HL-60 (cell line): Measurements from ENCODE around the gene TRIO.

ENCODE experiments used
- DNase-seq, 2 experiments: peaks; one replicate each; pipeline ENCODE4 v3.0.0-alpha.2; 2010 to 2020; ENCODE audit warnings: low read depth in 1 of 2, low spot score in 1 of 2
- H3K27ac ChIP-seq: fragments of 250-450 bp; sonication (Bioruptor Pico); replicated peaks from 2 replicates; pipeline ENCODE4 v1.5.1; 2020; ENCODE audit warnings: mild to moderate bottlenecking, moderate library complexity
- H3K27me3 ChIP-seq: fragments of 250-450 bp; sonication (Bioruptor Pico); 2 replicates; pipeline ENCODE4 v1.5.1; 2021; ENCODE audit warnings: mild to moderate bottlenecking, moderate library complexity; ENCODE audit not compliant: insufficient read depth, poor library complexity, severe bottlenecking
- H3K4me3 ChIP-seq: replicated peaks from 2 replicates; pipeline ENCODE4 v1.5.1; 2011; ENCODE audit warnings: mild to moderate bottlenecking, control low read depth, low read length; ENCODE audit not compliant: insufficient read depth
- GABPA ChIP-seq: IDR thresholded peaks from 2 replicates; pipeline ENCODE4 v1.6.1; 2012; ENCODE audit warnings: low read depth
- POLR2AphosphoS5 ChIP-seq: IDR thresholded peaks from 2 replicates; pipeline ENCODE4 v1.6.1; 2012; ENCODE audit warnings: low read depth
- SPI1 ChIP-seq: IDR thresholded peaks from 2 replicates; pipeline ENCODE4 v1.6.1; 2012; ENCODE audit warnings: low read depth, mild to moderate bottlenecking, borderline replicate concordance
- TF ChIP-seq, protein P1 (sequence below): IDR thresholded peaks from 2 replicates; pipeline ENCODE4 v1.6.1; 2012; ENCODE audit warnings: low read depth; ENCODE audit not compliant: insufficient replicate concordance
- TF ChIP-seq, protein P2 (sequence below): IDR thresholded peaks from one replicate; pipeline ENCODE4 v1.5.1; 2011; ENCODE audit warnings: low read length, control low read depth, inconsistent platforms; ENCODE audit not compliant: insufficient read depth

TRIO gene

DNA sequence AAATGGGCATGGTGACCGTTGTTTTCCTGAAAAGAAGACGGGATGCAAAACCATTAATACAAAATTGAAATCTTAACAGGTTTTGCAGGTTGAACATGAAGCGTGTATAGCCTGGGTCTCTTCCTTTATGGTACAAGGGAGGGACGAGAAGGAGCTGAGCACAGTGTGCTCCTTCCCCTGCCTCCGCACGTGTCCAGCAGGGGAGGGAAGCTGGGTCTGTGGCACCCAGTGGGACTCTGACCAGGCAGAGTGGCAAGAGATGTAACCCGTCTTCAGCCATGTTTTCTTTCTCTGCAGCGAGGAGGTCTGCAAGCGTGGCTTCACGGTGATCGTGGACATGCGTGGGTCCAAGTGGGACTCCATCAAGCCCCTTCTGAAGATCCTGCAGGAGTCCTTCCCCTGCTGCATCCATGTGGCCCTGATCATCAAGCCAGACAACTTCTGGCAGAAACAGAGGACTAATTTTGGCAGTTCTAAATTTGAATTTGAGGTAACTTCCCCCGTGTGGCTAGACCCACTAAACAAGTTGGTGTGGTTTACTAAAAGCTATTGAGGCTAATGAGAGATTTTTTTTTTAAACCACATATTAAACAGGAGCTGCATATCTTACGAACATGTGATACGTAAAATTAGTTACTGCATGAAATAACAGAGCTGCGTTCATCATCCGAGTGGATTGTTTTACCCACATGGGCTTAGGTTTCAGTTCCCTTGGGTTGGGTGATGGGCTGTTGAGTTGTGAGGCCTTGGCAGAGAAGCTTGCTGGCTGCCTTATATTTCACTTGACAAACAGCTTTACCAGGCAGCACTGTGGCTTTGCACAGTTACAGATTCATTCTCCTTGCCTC is 143.7 kb downstream of the TRIO start:
- H3K4me3 ChIP-seq = no peak overlapping the region
- H3K27me3 ChIP-seq = no peaks in the 10 kb centered on the region
- no peak for TF ChIP-seq POLR2AphosphoS5
- TF ChIP-seq, protein P1, sequence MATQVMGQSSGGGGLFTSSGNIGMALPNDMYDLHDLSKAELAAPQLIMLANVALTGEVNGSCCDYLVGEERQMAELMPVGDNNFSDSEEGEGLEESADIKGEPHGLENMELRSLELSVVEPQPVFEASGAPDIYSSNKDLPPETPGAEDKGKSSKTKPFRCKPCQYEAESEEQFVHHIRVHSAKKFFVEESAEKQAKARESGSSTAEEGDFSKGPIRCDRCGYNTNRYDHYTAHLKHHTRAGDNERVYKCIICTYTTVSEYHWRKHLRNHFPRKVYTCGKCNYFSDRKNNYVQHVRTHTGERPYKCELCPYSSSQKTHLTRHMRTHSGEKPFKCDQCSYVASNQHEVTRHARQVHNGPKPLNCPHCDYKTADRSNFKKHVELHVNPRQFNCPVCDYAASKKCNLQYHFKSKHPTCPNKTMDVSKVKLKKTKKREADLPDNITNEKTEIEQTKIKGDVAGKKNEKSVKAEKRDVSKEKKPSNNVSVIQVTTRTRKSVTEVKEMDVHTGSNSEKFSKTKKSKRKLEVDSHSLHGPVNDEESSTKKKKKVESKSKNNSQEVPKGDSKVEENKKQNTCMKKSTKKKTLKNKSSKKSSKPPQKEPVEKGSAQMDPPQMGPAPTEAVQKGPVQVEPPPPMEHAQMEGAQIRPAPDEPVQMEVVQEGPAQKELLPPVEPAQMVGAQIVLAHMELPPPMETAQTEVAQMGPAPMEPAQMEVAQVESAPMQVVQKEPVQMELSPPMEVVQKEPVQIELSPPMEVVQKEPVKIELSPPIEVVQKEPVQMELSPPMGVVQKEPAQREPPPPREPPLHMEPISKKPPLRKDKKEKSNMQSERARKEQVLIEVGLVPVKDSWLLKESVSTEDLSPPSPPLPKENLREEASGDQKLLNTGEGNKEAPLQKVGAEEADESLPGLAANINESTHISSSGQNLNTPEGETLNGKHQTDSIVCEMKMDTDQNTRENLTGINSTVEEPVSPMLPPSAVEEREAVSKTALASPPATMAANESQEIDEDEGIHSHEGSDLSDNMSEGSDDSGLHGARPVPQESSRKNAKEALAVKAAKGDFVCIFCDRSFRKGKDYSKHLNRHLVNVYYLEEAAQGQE = no peak
- no peak for TF ChIP-seq GABPA
- TF ChIP-seq, protein P2, sequence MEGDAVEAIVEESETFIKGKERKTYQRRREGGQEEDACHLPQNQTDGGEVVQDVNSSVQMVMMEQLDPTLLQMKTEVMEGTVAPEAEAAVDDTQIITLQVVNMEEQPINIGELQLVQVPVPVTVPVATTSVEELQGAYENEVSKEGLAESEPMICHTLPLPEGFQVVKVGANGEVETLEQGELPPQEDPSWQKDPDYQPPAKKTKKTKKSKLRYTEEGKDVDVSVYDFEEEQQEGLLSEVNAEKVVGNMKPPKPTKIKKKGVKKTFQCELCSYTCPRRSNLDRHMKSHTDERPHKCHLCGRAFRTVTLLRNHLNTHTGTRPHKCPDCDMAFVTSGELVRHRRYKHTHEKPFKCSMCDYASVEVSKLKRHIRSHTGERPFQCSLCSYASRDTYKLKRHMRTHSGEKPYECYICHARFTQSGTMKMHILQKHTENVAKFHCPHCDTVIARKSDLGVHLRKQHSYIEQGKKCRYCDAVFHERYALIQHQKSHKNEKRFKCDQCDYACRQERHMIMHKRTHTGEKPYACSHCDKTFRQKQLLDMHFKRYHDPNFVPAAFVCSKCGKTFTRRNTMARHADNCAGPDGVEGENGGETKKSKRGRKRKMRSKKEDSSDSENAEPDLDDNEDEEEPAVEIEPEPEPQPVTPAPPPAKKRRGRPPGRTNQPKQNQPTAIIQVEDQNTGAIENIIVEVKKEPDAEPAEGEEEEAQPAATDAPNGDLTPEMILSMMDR = no peak
- H3K27ac ChIP-seq = no peak overlapping the region
- no peak for DNase-seq

DNA sequence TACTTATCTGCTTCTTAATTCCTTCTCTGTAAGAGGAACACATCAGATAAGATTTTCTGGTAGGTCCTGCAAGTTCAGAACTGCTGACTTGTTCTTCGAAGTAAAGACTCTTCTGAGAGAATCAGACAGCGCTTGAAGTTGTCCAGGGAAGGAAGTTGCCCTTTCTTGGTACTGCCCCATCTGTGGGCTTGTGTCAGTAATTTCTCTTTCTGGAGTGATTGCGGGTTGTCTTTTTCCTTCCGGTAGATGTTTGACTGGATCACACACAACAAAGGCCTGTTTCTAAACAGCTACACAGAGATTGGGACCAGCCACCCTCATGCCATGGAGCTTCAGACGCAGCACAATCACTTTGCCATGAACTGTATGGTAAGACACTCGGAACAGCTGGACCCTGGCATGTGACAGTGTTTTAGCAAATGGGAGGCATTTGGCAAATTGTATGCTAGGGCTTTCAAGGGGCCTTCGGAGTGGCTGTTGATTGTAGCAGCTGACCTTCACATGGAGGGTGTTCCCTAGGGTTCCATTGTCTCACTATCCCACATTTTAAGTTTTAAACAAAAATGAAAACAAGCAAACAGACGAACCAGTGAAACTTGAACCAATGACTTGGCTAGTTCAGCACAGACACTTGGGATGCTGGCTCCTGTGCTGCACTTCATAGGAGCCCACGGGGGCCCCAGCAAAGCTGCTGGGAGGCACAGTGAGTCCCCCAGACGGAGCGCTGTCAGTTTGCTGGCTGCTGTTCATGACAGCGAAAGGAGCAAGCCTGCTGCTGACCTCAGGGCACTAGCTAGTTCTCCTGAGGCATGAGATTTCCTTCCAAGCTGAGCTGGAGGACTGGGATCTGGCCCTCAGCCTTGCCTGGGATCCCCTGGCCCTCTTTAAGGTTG is 149.9 kb downstream of the TRIO start:
- TF ChIP-seq GABPA = no peak
- TF ChIP-seq SPI1 = no peak
- TF ChIP-seq, protein P2 = no peak
- TF ChIP-seq, protein P1 = no peak
- no peak for TF ChIP-seq POLR2AphosphoS5
- no peak overlapping the region for H3K4me3 ChIP-seq
- no peak for DNase-seq
- H3K27me3 ChIP-seq = no peaks in the 10 kb centered on the region
- no peak overlapping the region for H3K27ac ChIP-seq

DNA sequence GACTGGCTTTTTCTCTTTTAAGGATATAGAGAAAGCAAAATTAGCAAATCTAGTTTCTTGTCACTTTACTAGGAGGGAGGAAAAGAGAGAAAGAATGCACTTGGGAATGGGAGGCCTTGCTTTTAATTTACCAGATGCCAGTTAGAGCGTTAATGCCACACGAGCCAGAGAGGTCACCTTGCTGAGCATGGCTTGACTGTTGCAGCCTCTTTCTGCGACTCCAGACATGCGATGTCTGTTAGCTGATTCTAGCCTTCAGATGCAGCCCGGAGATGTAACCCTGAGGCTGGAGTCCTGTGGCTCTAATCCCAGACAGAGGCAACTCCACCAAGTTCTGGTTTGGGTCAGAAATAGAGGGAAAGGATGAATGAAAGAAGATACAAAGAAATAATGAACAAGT is 152.5 kb downstream of the TRIO start:
- Histone ChIP-seq H3K27me3 (no peaks in the 10 kb centered on the region), H3K4me3 (no peak overlapping the region), H3K27ac (no peak overlapping the region)
- no peak for DNase-seq
- TF ChIP-seq, protein P1 = no peak
- TF ChIP-seq SPI1 = no peak
- TF ChIP-seq, protein P2 = no peak
- no peak for TF ChIP-seq POLR2AphosphoS5
- TF ChIP-seq GABPA = no peak
